ENCODE measurements around the gene ANXA7. TPM values are rescaled to one million over a fixed set of nuclear protein-coding genes. Genes with fewer than 3 reads are reported as not detected.

The ANXA7 gene
- total RNA-seq, 1 donor from 2014 or later: 109 TPM

DNA sequence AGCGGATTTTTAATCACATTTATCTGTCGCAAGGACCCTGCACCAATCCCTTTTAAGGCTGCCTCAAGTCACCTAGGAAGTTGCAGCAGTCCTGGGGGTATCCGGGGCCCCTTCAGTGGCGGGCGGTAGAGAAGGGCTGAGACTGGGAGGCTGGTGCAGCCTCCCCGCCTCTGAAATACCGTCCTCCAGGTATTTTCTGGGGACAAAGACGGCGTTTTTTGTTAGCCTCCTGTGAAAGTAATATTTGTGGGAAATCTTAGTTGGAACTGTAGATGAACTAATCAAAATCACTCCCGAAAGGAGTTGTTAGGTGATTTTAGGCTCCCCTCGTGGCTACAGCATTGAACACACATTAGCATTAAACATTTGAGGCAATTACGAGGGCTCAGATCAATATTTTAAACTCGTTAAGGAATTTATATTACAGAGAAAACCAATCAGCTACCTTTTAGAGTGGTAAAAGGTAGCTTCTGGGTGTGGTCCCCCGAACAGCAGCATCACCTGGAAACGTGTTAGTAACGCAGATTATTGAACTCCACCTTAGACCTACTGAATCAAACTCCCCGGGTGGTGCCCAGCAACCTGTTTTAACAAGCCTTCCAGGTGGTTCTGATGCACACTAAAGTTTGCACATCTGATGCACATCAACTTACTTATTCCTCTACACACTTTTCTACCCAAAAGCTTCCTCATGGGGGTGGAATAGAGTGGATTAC lies 530 bp upstream of the ANXA7 start:
- Histone ChIP-seq H3K27me3 (ENCODE audit: control insufficient read depth, insufficient read depth, low read length) (no peaks in the 10 kb centered on the region), H3K36me3 (ENCODE audit: control insufficient read depth, insufficient read depth, low read length) (no peaks in the 10 kb centered on the region), H3K4me3 (ENCODE audit: low read depth, low read length) (peak overlapping the region; percentile 92)
- DNase-seq (ENCODE audit: low read depth): no peak
- TF ChIP-seq, protein P1, sequence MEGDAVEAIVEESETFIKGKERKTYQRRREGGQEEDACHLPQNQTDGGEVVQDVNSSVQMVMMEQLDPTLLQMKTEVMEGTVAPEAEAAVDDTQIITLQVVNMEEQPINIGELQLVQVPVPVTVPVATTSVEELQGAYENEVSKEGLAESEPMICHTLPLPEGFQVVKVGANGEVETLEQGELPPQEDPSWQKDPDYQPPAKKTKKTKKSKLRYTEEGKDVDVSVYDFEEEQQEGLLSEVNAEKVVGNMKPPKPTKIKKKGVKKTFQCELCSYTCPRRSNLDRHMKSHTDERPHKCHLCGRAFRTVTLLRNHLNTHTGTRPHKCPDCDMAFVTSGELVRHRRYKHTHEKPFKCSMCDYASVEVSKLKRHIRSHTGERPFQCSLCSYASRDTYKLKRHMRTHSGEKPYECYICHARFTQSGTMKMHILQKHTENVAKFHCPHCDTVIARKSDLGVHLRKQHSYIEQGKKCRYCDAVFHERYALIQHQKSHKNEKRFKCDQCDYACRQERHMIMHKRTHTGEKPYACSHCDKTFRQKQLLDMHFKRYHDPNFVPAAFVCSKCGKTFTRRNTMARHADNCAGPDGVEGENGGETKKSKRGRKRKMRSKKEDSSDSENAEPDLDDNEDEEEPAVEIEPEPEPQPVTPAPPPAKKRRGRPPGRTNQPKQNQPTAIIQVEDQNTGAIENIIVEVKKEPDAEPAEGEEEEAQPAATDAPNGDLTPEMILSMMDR (IDR thresholded peaks at IDR 0.05; ENCODE audit: insufficient read depth, low read length, poor library complexity, severe bottlenecking): no peak

DNA sequence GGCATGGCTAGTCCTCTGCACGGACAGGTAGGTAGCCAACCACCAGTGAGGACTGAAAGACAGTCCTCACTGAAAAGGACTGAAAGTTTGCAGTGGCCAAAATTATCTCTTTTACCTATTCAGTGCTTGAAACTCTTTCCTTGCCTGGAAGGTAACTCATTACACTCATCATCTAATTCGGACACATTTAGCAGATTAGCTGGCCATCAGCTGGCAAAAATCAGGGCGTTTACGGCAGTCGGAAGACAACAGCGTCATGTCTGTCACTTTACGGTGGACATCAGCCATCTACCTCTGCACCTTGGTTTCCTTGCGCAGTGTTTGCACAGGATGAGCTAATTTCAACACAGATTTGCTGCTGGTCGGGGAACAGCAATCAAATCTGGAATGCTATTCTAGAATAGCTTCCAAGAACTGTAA lies 740 bp downstream of the ANXA7 start:
- Histone ChIP-seq H3K36me3 (ENCODE audit: control insufficient read depth, insufficient read depth, low read length) (no peaks in the 10 kb centered on the region), H3K4me3 (ENCODE audit: low read depth, low read length) (peak overlapping the region; percentile 92), H3K27me3 (ENCODE audit: control insufficient read depth, insufficient read depth, low read length) (no peaks in the 10 kb centered on the region)
- TF ChIP-seq, protein P1 (IDR thresholded peaks at IDR 0.05; ENCODE audit: insufficient read depth, low read length, poor library complexity, severe bottlenecking): no peak
- no peak for DNase-seq (ENCODE audit: low read depth)

DNA sequence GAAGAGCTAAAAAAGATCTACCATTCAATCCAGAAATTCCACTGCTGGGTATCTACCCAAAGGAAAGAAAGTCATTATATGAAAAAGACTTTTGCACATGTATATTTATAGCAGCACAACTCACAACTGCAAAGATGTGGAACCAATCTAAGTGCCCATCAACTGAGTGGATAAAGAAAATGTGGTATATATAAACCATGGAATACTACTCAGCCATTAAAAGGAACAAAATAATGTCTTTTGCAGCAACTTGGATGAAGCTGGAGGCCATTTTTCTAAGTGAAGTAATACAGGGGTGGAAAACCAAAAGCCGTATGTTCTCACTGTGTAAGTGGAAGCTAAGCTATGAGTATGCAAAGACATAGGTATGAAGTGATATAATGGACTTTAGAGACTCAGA lies 3.0 kb downstream of the ANXA7 start:
- Histone ChIP-seq H3K4me3 (ENCODE audit: low read depth, low read length) (no peak overlapping the region), H3K27me3 (ENCODE audit: control insufficient read depth, insufficient read depth, low read length) (no peaks in the 10 kb centered on the region), H3K36me3 (ENCODE audit: control insufficient read depth, insufficient read depth, low read length) (no peaks in the 10 kb centered on the region)
- no peak for DNase-seq (ENCODE audit: low read depth)
- TF ChIP-seq, protein P1 (IDR thresholded peaks at IDR 0.05; ENCODE audit: insufficient read depth, low read length, poor library complexity, severe bottlenecking): no peak

DNA sequence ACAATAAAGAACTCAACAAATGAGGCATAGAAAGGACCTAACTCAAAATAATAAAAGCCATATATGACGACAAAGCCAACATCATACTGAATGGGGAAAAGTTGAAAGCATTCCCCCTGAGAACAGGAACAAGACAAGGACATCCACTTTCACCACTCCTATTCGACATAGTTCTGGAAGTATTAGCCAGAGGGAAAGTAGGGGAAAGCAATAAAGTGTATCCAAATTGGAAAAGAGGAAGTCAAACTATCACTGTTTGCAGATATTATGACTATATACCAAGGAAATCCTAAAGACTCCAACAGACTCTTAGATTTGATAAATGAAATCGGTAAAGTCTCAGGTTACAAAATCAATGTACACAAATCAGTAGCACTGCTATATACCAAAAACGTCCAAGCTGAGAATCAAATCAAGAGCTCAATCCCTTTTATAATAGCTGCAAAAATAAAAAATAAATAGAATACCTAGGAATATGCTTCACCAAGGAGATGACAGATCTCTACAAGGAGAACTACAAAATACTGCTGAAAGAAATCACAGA lies 4.8 kb downstream of the ANXA7 start:
- Histone ChIP-seq H3K4me3 (ENCODE audit: low read depth, low read length) (no peak overlapping the region), H3K36me3 (ENCODE audit: control insufficient read depth, insufficient read depth, low read length) (no peaks in the 10 kb centered on the region), H3K27me3 (ENCODE audit: control insufficient read depth, insufficient read depth, low read length) (no peaks in the 10 kb centered on the region)
- DNase-seq (ENCODE audit: low read depth): no peak
- TF ChIP-seq, protein P1 (IDR thresholded peaks at IDR 0.05; ENCODE audit: insufficient read depth, low read length, poor library complexity, severe bottlenecking): no peak

DNA sequence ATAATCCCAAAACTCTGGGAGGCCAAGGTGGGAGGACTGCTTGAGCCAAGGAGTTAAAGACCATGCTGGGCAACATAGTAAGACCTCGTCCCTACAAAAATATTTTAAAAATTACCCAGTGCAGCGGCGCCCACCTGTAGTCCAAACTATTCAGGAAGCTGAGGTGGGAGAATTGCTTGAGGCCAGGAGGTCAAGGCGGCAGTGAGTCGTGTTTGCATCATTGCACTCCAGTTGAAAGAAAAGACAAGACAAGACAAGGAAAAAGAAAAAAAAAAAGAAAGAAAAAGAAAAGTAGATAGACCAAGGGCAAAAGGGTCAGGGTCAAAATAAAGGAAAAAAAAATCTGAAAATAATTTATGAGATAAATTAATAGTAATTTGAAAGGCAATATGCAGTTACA lies 5.8 kb downstream of the ANXA7 start:
- Histone ChIP-seq H3K27me3 (ENCODE audit: control insufficient read depth, insufficient read depth, low read length) (no peaks in the 10 kb centered on the region), H3K4me3 (ENCODE audit: low read depth, low read length) (no peak overlapping the region), H3K36me3 (ENCODE audit: control insufficient read depth, insufficient read depth, low read length) (no peaks in the 10 kb centered on the region)
- DNase-seq (ENCODE audit: low read depth): no peak
- TF ChIP-seq, protein P1 (IDR thresholded peaks at IDR 0.05; ENCODE audit: insufficient read depth, low read length, poor library complexity, severe bottlenecking): no peak

DNA sequence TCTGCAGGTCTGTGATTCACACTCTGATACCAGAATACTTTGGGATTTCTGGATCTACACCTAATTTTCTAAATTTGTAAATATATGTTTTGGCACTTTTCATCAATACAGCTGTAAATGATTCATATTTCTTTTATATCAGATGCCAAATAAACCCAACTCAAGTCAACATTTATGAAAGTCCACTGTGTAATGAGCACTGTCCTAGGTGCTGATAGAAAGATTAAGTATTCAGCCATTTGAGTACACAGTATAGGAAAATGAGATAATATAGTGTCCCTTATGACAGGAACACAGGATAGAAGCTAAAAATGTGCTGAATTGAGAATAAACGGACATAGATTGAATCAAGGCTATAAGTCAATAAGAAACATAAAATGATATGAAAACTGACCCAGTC lies 6.4 kb downstream of the ANXA7 start:
- Histone ChIP-seq H3K36me3 (ENCODE audit: control insufficient read depth, insufficient read depth, low read length) (no peaks in the 10 kb centered on the region), H3K4me3 (ENCODE audit: low read depth, low read length) (no peak overlapping the region), H3K27me3 (ENCODE audit: control insufficient read depth, insufficient read depth, low read length) (no peaks in the 10 kb centered on the region)
- TF ChIP-seq, protein P1 (IDR thresholded peaks at IDR 0.05; ENCODE audit: insufficient read depth, low read length, poor library complexity, severe bottlenecking): no peak
- no peak for DNase-seq (ENCODE audit: low read depth)

Measured in kidney epithelial cell (primary cell).